OCI-LY1 (cell line): ENCODE data around the gene TEAD1.

Experiments used
- H2AFZ ChIP-seq: fragments of 200-600 bp; sonication (generic), shearing (Covaris generic); 2 replicates; pipeline ENCODE4 v1.6.0; 2014; ENCODE audit warnings: antibody characterized with exemption, mild to moderate bottlenecking, low read length
- H3F3A ChIP-seq: fragments of 200-600 bp; sonication (generic), shearing (Covaris generic); 2 replicates; pipeline ENCODE4 v1.6.0; 2014; ENCODE audit warnings: mild to moderate bottlenecking, antibody characterized with exemption, low read length, moderate library complexity; ENCODE audit not compliant: insufficient read depth
- H3K27ac ChIP-seq: fragments of 200-600 bp; sonication (generic); 2 replicates; pipeline ENCODE4 v1.5.1; 2014; ENCODE audit warnings: low read length, mixed run types, mild to moderate bottlenecking, low read depth; ENCODE audit not compliant: poor library complexity, severe bottlenecking
- H3K27me3 ChIP-seq: fragments of 200-600 bp; sonication (generic); 2 replicates; pipeline ENCODE4 v1.6.0; 2014; ENCODE audit warnings: antibody characterized with exemption, mild to moderate bottlenecking, low read length, moderate library complexity; ENCODE audit not compliant: insufficient read depth
- H3K36me3 ChIP-seq: fragments of 200-600 bp; sonication (generic); 2 replicates; pipeline ENCODE4 v1.6.1; 2014; ENCODE audit warnings: mild to moderate bottlenecking, antibody characterized with exemption, low read length, moderate library complexity, mixed read lengths; ENCODE audit not compliant: insufficient read depth
- H3K4me1 ChIP-seq: fragments of 200-600 bp; sonication (generic); 2 replicates; pipeline ENCODE4 v1.5.1; 2014; ENCODE audit warnings: mild to moderate bottlenecking, low read length, moderate library complexity; ENCODE audit not compliant: insufficient read depth, severe bottlenecking
- H3K4me2 ChIP-seq: fragments of 200-600 bp; sonication (generic), shearing (Covaris generic); 2 replicates; pipeline ENCODE4 v1.6.1; 2014; ENCODE audit warnings: low read length
- H3K4me3 ChIP-seq: fragments of 200-600 bp; sonication (generic); 2 replicates; pipeline ENCODE4 v1.5.1; 2014; ENCODE audit warnings: low read length, low read depth, mild to moderate bottlenecking, mixed read lengths; ENCODE audit not compliant: poor library complexity, severe bottlenecking
- H3K79me2 ChIP-seq: fragments of 200-600 bp; shearing (Covaris generic); 2 replicates; pipeline ENCODE4 v1.6.1; 2016; ENCODE audit warnings: mixed run types, low read length, mixed read lengths; ENCODE audit not compliant: insufficient read depth
- H3K9ac ChIP-seq: fragments of 200-600 bp; sonication (generic), shearing (Covaris generic); 2 replicates; pipeline ENCODE4 v1.6.1; 2014; ENCODE audit warnings: mild to moderate bottlenecking, low read length, mixed read lengths
- H3K9me2 ChIP-seq: fragments of 200-600 bp; sonication (generic), shearing (Covaris generic); 2 replicates; pipeline ENCODE4 v1.6.1; 2014; ENCODE audit warnings: low read depth, mild to moderate bottlenecking, low read length, mixed read lengths
- H3K9me3 ChIP-seq: fragments of 200-600 bp; shearing (Covaris generic); 2 replicates; pipeline ENCODE4 v1.6.1; 2014; ENCODE audit warnings: low read length, mixed read lengths
- H4K20me1 ChIP-seq: fragments of 200-600 bp; sonication (generic), shearing (Covaris generic); 2 replicates; pipeline ENCODE4 v1.6.0; 2016; ENCODE audit warnings: mild to moderate bottlenecking, low read length; ENCODE audit not compliant: insufficient read depth
- CTCF ChIP-seq: fragments of 200-600 bp; sonication (generic), shearing (Covaris generic); IDR thresholded peaks from 2 replicates; pipeline ENCODE4 v1.5.1; 2017; ENCODE audit warnings: mild to moderate bottlenecking, antibody characterized with exemption, low read length, moderate library complexity, mixed read lengths
- EZH2 ChIP-seq: fragments of 200-600 bp; sonication (generic), shearing (Covaris generic); IDR thresholded peaks from 2 replicates; pipeline ENCODE4 v1.8.0; 2017; ENCODE audit warnings: borderline replicate concordance, mixed run types, mild to moderate bottlenecking, antibody characterized with exemption, low read length, moderate library complexity, mixed read lengths

TEAD1 gene

DNA sequence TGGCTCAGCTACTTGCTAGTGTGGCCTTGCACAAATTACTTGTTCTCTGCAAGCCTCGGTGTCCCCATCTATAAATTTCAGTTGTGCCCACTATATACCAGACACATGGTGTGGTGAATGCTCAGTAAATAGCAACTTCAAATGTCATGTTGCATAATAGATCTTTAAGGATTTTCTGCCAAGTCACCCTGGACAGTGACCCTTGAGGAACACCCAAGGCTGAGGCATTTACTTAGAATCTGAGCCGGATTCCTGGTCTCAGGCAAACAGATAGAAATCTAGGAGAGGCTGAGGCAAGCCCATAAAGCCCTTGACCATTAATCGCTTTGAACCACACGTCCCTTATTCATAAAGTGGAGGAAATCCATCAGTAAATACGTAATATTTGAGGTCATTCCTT lies 9.7 kb downstream of the TEAD1 start:
- no peak overlapping the region for H3K4me3 ChIP-seq
- H2AFZ ChIP-seq = no peak overlapping the region
- no peaks in the 10 kb centered on the region for H3K27me3 ChIP-seq
- H3K4me2 ChIP-seq = no peak overlapping the region
- no peaks in the 10 kb centered on the region for H4K20me1 ChIP-seq
- no peaks in the 10 kb centered on the region for H3K36me3 ChIP-seq
- no peaks in the 10 kb centered on the region for H3K9me2 ChIP-seq
- no peaks in the 10 kb centered on the region for H3K4me1 ChIP-seq
- TF ChIP-seq EZH2 (no peak), CTCF (no peak)
- no peaks in the 10 kb centered on the region for H3F3A ChIP-seq
- H3K9ac ChIP-seq = no peak overlapping the region
- H3K79me2 ChIP-seq = no peaks in the 10 kb centered on the region
- H3K27ac ChIP-seq = no peak overlapping the region
- no peaks in the 10 kb centered on the region for H3K9me3 ChIP-seq

- Histone ChIP-seq H3K9me2 (no peaks in the 10 kb centered on the region), H2AFZ (no peak overlapping the region), H4K20me1 (no peaks in the 10 kb centered on the region), H3F3A (no peaks in the 10 kb centered on the region), H3K9me3 (no peaks in the 10 kb centered on the region), H3K9ac (no peak overlapping the region), H3K4me2 (no peak overlapping the region), H3K27me3 (no peaks in the 10 kb centered on the region), H3K4me3 (no peak overlapping the region), H3K36me3 (no peaks in the 10 kb centered on the region), H3K4me1 (no peaks in the 10 kb centered on the region), H3K27ac (no peak overlapping the region), H3K79me2 (no peaks in the 10 kb centered on the region)
- TF ChIP-seq EZH2 (no peak), CTCF (no peak)
These were observed 10.1 kb downstream of the TEAD1 start for GRCh38 chr11:12684315-12684714.

DNA sequence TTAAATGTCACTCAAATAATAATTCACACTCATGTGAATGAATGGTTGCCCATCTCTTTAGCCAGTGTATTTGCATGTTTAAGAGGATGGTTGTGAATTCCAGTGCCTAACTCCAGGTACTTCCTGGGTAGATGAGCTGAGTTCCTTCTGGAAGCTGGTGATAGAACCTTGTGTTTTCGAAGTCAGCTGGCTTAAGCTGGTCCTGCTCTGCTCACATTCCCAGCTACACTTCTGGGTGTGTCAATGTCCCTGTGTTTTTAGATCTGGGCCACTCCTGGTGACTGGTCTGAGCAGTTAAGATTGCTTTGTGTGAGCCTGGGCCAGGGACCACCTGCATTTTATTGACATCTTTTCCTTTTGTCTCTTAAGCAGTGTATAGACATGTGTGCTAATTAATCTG lies 10.6 kb downstream of the TEAD1 start:
- Histone ChIP-seq H3K4me2 (no peak overlapping the region), H3K4me1 (no peaks in the 10 kb centered on the region), H4K20me1 (no peaks in the 10 kb centered on the region), H3K79me2 (no peaks in the 10 kb centered on the region), H3K9me3 (no peaks in the 10 kb centered on the region), H2AFZ (no peak overlapping the region), H3K27ac (no peak overlapping the region), H3K27me3 (no peaks in the 10 kb centered on the region), H3K9ac (no peak overlapping the region), H3F3A (no peaks in the 10 kb centered on the region), H3K9me2 (no peaks in the 10 kb centered on the region), H3K36me3 (no peaks in the 10 kb centered on the region), H3K4me3 (no peak overlapping the region)
- TF ChIP-seq CTCF = no peak
